Measurements from ENCODE around the gene ADAR.
A peak's percentile ranks its signal among the peaks of the same experiment; 100 is the strongest.

ADAR gene

DNA sequence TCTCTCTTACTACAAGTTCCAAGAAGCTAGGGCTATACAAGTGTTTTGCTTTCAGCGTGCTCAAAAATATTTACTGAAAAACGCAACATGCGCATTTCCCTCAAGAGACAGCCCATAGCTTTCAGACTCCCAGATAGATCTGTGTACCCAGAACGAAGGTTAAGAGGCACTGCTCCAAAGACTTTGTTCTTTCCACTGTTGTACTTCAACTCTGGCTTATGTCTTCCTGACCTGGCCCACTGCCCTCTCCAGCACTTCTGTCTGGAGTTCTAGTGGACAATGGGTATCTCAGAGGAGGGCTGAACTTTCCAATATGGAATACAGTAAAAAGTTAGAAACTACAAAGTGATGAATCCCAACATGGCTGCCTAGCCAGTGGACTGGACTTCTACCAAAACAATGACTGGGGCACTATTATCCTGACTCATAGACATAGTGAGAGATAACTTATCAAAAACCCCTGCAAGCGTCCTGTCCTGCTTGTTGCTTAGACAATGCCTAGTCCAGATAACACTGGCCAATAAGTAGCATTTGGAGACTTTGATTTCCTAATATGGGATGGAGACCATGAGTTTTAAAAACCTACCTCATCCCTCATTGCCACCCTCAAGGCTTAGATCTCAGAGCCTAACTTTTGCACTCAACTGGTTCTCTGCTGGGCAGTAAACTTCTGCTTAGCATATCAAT, 8.8 kb upstream of the ADAR start:
- DNase-seq, result no peak

DNA sequence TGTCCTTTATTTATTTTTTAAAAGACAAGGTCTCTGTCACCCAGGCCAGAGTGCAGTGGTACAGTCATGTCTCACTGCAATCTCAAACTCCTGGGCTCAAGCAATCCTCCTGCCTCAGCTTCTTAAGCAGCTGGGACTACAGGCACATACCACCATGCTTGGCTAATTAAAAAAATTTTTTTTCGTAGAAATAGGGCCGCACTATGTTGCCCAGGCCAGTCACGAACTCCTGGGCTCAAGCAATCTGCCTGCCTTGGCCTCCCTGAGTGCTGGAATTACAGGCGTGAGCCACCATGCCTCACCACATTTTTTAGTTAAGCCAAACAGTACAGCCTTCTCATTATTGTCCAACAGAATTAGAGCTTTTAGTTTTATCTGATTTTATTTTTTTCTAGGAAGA, 7.4 kb upstream of the ADAR start:
- DNase-seq, result no peak

DNA sequence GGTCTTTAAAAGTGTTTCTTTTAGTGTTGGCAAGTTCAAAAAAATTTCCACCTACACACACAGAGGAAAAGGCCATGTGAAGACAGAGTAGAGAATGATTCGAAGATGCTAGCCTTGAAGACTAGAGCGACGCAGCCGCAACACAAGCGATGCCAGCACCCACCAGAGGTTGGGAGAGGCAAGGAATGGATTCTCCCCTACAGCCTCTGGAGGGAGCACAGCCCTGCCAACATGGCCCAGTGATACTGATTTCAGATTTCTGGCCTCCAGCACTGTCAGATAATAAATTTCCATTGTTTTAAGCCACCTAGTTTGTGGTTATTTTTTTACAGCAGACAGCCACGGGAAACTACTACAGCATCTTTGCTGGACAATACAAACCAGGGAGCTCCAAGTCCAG, 6.9 kb upstream of the ADAR start:
- DNase-seq, result no peak

DNA sequence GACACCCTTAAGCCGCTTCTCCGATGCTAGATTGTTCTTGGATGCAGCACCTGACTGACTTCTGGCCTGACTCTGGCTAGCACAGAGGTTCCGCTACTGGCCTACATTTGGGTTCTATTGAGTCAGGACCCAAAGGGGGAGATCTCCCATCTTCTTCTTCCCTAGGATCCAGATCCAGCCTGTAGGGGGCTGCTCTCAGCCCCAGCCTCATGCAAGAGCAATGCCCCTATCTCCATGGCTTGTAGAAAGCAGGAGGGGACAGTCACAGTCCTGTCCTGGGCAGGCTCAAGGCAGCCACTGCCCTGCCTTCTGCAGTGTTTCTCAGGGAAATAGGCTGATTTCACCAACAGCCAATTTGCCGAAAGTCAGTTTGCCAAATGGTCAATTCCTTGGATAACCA, 6.3 kb upstream of the ADAR start:
- DNase-seq, result no peak

DNA sequence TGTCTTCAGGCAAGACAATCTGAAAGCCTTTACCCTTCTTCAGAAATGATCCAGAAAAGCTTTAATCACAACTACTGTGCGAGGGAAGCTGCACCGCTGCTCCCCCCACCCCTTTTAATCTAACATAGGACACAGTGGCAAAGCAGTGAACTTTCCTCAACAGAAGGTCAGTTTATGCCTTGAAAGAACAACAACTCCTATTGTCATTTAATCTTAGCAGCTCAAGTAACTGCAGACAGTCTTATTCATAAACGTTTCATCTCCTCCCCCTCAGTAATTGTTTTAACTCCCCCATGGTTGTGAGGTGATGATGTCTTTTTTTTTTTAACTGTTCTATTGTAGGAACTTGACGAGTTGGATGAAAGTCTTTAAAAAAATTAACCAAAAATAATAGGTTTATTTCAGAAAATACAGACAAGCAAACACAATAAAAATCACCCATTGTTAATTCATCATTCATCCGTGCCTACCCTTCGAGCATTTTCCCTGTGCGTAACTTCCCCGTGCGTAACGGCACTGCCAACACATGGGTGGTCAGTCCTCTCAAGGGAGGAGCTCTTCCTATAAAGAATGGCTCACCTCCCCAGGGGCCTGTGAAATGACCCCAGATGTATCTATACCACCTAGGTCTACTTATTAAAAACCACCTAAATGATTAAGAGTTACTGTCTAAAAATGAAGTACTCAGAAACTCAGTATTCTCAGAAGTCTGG, 3.3 kb upstream of the ADAR start:
- DNase-seq, result no peak

DNA sequence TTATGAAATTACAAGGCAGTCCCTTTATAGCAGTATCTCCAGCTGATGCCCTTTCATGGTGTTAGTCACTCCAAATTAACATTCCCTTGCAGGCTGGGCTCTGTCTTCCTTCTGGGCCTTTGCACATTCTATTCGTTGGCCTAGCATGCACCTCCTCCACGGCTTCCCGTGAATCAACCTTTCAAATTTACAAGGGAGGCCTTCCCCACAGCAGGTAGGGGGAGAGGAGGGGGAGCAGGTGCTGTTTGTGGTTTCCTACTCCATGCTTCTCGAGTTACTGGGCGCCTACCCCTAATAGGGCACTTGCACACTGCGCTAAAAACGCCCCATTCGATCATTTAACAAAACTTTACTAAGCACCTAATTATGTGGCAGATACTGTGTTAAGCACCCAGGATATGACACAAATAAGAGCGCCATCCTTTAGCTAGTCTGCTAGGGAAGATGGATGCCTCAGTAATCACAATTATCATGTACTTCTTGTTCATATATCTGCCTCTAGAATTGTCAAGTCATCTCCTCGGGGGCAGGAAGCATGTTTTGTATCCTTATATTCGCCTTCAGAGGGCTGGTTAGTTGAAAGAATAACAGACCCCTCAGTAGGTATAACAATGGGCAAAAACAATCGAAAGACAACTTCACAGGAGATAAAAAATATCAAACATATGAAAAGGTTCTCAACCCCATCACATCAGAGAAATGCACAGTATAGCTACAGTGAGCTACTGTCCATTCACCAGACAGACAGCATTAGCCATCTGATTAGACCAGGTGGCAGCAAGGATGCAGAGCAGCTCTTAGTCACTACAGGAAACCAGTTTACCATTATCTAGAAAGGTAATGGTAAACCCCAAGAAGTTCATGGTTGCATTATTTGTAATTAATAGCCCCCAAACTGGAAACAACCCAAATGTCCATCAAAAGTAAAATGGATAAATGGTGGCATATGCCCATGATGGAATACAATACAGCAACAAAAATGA, 1.7 kb upstream of the ADAR start:
- no peak for DNase-seq

DNA sequence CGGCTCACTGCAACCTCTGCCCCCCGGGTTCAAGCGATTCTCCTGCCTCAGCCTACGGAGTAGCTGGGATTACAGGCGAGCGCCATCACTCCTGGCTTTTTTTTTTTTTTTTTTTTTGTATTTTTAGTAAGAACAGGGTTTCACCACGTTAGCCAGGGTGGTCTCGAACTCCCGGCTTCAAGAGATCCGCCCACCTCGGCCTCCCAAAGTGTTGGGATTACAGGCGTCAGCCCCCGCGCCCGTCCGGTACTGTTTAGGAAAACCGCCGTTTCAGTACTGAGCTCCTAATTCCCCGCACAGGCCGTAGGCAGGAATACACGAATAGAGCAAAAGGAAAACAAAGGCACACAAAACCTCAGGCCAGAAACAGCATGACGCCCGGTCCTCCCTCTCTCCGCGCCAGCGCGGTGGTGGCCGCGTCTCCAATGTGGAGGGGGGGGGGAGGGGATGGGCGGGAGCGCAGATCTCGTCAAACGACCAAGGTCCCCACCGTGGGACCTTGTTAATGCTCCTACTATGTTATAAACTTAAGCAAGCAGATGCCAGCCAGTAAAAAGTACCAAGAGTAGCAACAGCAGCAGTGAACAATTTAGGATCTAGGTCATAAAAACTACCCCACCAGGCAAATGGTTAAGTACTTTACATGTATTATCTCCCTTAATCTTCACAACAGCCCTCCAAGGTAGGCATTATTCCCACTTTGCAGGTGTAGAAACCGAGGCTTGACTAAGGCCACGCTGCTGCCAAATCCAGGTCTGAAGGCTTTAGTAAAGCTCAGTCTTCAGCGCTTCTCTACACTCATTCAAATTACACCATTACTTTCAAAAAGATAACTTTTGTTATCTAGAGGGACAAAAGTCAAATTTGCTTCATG, 648 bp upstream of the ADAR start:
- DNase-seq, result peak; percentile 71

DNA sequence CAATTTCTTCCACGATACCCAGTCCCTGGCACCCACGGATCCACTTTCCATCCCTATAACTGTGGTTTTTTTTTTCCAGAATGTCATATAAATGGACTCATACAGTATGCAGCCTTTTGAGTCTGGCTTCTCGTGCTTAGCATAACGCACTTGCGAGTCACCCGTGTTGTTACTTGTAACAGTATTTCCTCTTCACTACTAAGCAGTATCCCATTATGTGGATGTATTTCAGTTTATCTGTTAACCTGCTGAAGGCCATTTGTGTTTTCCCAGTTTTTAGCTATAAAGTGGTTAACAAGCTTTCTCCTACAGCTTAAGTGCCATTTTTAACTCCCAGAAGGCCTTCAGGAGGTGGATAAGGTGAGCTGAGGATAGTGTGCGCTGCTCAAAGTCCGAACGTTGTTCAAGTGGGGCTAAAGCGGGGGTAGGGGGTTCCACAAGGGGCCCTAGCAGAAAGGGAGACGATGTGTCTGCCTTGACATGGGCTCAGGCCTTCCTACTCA, 829 bp downstream of the ADAR start:
- DNase-seq, result no peak

DNA sequence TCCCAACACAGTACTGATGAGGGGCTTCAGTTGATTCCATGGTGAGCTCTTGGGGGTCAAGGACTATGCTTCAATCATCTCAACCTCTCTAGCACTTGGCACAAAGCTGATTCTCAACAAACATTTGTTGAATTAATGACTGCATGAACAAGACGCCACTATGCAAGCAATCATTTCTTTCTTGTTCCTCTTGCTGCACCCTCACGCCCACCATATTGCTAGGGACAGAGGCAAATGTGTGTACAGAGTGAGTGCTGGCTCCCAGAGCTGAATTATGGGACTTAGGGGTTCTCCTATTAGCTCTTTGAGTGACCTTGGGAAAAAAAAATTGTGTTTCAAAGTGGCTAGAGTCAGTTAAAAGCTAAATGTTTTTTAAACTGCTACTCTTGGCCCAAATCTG, 2.5 kb downstream of the ADAR start:
- no peak for DNase-seq

DNA sequence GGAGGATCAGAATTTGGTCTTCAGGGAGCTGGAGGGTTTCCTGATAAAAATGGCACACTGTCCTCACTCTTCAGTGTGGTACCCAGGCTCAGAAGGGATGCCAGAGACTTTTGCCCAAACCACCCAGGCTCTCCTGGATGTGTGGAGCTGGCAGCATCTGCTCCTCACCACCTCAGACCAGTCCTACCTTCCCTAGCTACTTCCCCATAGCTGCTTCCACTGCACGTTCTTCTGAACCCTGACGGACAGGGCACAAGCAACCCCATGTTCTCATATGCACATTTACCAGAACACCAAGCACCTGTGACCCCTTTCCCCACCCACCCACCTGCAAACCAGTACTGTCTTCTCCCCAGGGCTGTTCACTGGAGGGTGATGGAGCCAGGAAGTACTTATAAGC, 4.7 kb downstream of the ADAR start:
- DNase-seq, result no peak

DNA sequence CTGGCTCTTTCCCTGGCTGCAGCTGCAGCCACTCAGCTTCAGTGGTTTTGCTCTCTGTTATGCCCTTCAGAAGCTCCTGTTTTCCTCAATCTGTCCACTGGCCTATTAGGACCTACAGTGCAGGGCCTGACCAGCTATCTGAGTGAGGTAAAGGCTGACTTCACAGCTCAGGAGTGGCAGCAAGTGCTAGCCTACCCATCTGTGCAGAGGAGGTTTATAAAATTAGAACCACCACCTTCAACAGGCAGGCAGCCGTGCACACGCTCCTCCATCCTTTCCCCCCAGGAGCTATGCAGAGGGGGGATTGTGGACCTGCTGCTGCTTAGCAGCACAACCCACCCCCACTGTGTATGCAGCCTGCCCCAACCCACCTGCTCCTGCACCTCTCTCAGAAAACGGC, 8.3 kb downstream of the ADAR start:
- no peak for DNase-seq

DNA sequence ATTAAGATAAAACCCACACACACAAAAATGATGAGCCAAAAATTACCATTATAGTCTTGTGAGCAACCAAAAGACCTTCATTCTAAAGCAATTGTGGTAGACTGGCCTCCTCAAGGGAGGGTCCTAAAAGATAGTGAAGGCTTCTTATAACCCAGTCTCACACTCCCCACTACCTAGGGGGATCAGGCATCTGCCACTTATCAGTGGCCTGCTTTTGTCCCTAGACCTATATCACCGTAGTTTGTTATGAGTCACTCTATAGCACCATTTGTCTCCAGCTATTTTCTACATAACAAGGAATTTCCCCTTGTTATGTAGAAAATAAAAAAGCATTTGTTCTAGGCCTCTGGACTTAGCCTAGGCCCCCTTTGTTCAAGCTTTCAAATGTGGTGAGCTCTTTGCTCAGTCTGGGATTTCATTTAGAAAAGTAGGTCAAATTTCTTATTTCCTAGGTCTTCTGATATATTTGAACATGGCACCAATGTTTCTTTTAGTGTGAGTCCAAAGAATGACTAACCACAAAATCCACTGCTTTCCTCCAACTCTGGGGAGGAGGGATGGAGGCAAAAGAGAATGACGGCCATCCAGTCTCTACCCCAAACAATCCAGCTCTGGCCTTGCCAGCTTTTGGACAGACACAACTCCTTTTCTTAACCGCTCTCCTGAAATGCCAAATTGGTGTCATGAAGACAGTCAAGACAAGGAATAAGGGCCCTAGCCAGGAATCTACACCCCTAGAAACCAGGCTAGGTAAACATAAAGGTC, 8.9 kb downstream of the ADAR start:
- DNase-seq, result no peak

DNA sequence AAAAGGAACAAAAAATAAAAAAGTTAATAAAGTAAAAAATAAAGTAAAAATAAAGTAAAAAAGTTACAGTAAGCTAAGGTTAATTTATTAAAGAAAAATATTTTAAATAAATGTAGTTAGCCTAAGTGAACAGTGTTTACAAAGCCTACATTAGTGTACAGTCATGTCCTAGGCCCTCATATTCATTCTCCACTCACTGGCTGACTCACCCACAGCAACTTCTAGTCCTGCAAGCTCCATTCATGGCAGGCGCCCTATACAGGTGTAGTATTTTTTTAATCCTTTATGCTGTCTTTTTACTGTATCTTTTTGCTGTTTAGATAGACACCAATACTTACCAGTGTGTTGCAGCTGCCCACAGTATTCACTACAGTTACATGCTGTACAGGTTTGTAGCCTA, 12.4 kb downstream of the ADAR start:
- no peak for DNase-seq

DNA sequence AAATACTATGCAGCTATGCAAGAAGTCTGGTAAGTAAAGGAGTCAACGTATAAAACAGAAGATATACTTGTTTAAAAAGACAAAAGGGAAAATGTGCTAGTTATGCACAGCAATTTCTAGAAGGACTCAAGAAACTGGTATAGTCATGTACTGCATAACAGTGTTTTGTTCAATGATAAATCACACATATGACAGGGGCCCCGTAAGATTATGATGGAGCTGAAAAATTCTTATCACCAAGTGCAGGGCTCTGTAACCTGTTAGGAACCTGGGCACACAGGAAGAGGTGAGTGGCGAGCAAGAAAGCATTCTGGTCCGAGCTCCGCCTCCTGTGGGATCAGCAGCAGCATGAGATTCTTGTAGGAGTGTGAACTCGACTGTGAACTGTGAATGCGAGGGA, 13.2 kb downstream of the ADAR start:
- DNase-seq, result no peak

DNA sequence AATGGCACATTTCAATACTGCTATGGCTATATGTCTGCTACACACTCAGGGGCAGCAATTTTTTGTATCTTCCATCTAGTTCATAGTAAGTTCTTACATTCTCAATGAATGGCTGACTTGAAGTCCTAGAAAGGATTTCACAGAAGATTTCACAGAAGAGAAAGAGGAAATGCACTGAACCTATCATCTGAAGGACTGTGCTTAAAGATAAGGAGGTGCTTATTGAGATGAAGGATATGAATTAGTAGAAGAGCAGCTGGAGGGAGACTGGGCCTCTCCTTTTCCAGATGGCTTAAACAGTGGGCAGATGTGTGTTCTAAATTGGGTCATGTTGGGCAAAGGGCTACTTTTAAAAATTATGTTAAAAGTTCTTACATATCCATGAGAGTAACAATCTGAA, 14.6 kb downstream of the ADAR start:
- no peak for DNase-seq

DNA sequence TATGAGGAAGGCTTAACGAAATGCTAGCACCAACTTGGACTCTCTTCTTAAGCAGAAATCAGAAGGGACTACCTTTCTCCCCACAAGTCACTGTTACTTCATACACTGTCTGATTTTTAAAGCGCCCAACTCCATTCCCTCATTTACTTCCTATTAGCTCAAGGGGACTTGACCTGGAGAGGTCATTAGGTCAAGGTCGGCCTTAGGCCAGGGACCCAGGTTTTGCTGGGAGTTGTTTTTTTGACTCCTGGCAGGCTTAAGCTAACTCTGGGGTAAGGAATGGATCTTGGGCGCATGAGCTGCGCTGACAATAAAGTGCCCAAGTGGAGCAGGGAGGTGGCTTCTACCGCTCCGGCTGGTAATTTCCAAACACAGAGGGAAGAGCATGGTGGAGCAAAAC, 16.8 kb downstream of the ADAR start:
- no peak for DNase-seq

DNA sequence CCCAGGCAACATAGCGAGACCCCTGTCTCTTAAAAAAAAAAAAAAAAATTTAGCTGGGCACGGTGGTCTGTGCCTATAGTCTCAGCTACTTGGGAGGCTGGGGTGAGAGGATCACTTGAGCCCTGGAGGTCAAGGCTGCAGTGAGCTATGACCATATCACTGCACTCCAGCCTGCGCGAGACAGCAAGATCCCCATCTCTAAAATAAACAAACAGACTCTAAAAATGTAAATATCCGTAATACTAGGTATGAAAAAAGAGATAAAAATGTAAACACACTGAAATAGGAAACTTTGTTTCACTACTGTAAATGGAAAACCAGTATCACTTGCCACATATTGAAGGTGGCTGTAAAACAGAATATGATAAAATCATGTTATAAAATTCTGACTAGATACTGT, 17.2 kb downstream of the ADAR start:
- DNase-seq, result no peak

DNA sequence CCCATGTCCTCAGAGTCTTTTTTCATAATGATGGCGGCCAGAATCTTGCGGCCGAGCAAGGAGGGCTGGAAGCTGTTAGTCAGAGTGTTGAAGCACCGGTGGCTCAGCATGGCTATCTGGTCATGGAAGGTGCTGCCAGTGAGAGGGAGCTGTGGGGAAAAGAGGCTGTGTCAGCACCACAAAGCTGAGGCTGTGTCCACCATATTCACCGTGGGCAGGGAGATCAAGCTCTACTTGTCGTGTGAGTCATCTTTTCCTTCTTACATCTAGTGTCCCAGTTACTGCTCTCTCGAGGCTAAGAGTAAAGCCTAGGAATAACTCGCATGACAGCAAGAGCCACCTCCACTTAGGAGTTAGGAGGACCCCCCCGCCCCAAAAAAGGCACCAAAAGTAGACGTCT, 18.2 kb downstream of the ADAR start:
- no peak for DNase-seq

DNA sequence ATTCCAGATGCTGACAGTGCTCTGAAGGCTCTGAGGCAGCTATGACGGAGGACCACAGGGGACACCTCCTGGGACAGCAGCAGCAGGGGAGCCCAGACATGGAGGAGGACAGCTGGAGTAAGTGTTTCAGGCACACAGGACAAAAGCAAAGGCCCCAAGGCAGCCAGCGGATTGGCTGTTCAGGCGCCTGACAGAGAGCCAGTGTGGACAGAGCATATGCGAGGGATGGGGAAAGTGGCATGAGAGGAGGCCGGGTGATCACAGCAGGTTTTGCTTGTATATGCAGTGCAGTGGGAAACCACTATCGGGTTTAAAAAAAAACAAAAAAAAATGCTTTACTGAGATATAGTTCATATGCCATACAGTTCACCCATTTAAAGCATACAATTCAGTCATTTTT, 21.3 kb downstream of the ADAR start:
- no peak for DNase-seq

DNA sequence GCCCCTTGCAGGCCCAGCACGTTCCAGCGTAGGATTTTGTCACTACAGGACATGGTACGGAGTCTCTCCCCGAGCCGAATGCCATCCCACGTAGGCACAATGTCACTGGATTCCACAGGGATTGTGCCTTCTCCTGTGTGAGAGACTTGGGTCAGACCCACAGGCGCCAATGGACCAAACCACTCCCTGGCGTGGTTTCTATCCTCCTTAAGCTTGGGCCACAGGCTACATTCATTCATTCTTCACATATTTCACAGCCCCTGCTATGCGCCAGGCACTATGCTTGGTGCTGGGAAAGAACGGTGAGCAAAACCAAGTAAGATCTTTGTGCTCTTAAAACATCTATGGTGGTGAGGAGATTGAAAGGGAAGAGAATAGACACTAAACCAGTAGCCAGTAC, 21.8 kb downstream of the ADAR start:
- no peak for DNase-seq

DNA sequence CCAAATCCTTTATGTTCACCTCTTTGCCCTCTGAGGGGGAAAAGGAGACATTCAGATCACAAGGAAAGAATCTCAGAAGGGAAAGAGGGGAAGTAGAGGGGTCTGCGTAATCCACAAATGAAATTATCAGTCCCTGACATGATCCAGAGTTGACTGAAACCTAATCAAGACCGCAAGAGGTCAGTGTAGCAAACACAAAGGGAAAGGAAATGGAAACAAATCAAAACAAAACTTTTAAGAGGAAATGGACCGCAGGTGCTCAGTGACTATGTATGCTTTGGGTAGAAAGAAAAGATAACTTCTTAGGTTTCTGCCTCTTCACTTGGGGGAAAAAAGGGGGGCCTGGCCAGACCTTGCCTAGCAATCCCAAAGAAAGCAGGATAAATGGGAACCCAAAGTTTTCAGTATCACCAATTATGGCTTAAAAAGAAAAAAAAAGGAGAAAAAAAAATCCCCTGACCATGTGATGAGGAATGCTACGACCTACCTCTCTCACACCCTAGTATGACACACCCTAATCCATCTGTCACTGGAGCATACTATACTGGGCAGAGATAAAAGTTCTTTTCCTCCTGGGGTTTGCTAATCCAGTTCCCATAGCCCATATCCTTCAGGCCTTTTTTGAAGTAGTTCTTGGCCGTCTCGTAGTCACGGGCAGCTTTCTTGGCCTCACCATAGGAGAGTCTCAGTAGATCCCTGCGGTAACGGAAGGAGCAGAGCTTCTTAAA, 23.6 kb downstream of the ADAR start:
- no peak for DNase-seq
